HG02763 (cell line): ENCODE measurements around the gene DNASE2.

Experiments used
- ATAC-seq: cut with Tn5 transposase; IDR thresholded peaks from one replicate; pipeline ENCODE4 v1.9.1; 2021; ENCODE audit warnings: mild to moderate bottlenecking, moderate library complexity; ENCODE audit not compliant: unreplicated experiment

DNASE2 gene

DNA sequence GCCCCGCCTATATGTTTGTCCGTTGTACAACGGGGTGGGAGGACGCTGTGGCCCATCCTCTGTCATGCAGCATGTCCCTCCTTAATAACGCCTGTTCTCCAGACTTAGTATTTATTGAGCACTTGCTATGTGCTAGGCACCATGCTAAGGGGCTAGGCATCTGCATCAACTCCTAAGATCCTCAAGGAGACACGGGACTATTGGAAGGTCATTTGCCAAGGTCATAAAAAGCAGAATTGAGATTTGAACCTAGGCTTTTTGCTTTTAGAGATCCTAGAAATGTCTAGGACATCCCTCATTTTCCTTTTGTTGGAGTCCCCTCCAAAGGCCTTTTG is 44.8 kb downstream of the DNASE2 start:
- no peak for ATAC-seq

DNA sequence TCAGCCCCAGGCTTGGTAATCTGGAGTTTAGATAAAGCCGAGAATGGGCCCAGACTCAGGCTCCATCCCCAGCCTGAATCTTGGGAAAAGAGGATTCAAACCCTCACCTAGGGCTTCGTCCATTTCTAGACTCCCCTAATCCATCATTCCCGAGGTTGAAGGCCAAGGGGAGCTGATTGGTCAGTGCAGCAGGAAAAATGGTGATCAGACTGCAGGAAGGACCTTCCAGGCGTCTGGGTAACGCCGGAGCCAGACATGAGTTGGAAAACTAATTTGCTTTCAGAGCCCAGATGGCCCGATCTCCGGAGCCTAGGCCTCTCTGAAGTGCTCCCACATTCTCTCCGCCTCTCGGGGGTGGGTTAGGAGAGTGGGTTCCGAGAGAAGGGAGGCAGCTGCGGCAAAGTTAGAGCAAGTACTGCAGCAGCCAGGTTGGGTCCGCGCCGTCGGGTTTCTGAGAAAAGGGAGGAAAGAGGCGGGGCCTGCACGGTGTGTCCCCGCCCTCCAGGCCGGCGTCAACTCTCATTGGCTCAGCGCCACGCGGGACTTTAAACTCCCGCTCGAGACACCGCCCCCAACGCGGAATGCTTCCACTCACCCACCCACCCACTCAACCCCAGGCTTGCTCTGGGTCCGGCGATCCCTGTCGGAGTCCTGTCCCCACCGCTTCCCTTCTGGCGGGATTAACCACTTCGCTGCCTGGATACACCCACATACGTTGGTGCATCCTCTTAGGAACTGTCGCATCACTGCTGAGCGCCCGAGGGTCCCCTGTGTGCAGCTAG is 46.1 kb downstream of the DNASE2 start:
- ATAC-seq: no peak

DNA sequence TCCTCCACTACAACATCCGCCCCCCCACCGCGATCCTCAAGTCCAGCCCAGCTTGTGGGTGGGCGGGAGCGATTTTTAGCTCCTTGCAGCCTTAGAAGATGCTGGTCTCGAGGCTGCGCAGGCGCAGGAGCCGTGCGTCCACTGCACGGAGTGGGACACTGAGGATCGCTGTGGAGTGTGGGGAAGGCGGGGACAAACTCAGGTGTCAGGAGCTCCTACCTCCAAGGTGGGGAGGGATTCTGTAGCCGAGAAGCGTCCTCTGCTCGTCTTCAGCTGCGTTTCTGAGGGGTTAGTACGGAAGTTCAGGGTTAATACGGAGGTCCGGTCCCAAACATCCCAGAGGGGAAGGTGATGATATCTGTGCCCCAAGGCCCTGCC is 46.7 kb downstream of the DNASE2 start, which contains the start of gene RTBDN:
TSS of gene RTBDN (minus strand) at position 14 of the 378 bp plus-strand sequence. CDS start 4,600 bp downstream, outside the sequence.
- no peak for ATAC-seq

DNA sequence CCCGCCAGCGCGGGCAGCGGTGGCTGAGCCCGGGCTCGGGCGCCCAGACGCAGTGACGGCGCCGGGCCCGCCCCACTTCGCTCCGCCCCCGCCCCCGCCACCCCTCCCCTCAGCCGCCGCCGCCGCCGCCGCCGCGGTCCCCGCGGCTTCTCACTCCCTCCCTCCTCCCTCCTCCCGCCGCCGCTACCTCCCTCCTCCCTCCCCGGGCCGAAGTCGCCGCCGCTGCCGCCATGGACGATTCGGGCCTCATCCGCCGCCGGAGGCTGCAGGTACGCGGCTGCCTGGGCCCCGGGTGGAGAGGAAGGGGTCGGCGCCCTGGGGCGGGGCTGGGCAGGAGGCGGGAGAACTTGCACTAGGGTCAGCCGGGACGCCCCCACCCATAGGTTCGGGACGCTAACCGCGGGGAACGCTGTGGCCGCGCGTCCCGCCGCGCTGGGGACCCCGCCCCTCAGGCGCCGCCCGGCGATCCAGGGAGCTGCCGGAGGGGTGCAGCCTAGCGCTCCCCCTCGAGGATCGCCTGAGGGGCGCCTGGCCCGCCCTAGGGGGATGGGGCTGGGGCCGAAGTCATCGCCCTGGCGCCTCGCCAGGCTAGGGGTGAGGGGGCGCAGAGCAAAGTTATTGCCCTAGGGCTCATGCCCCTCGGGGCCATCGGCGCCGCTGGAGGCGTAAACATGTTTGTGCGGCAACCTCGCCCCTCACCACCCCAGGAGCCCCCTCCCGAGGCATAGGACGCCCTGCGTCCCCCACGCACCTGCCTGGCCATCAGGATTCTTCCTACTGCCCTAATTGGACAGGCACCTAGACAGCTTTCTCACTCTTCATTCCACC is 47.3 kb downstream of the DNASE2 start:
- no peak for ATAC-seq

DNA sequence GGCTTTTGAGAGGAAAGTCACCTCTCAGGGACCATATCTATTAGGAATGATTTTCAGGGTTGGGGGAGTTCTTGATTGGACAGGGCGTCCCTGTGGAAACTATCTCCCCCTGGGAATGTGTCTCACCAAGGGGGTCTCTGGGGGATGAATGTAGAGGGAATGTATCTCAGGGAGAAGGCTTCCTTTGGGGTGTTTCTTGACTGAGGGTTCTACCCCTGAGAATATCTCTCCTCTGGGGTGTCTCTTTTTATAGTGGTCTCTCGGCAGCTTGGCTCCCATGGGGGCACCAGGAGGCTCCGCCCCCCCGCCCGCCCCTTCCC is 47.9 kb downstream of the DNASE2 start:
- ATAC-seq: no peak

DNA sequence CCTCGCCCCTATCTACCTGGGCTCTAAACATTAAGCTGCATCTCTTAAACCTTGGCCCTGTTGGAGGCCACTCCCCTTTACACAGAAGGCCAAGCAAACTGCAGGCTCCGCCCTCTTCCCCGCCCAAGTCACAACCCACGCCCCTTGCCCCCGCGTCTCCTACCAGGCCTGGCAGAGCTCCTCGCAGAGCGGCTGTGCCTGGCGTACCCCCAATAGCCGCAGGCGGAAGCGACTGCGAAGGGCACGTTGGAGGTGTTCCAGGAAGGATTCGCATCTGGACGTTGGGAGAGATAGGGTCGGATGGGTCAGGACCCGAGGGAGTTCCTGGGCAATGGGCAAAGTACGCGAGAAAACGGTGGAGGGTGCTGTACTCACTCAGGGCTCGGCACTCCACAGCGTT is 52.8 kb downstream of the DNASE2 start:
- no peak for ATAC-seq

DNA sequence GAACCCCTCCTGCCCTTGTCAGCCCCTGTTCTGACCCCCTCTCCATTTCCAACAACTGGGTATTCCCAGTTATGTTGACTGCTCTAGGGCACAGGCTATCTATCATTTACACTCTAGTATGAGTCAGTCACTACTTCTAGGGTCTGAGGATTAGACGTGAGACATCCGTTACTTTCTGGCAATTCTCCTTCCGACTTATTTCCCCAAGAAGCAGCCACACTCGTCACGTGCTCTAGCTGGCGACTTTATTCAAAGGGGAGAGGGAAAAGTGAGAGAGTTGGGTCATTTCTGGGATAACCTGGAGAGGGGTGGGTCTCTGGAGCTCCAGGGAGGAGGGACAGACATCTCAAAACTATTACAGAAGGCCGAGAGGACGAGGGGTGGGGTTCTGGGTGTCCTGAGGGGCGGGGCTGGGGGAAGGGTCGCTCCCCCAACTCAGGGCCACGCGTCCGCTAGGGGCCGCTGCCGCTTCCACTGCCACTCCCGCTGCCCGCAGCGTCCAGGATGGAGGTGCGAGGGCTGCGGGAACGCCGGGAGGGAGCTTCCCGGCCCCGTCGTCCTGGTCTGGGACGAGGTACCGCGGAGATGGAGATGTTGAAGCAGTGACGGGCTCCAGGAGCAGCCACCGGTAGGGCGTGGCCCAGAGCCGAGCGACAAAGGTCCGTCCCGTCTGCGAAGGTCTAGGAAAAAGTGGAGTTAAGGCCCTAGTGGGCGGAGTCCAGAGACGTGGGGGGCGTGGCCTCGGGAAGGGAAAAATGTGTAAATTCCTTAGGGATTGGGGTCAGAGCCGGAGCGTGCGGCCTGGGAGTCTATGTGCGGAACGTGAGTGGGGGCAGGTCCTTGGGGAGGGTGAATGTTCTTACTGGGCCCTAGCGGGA is 55.8 kb downstream of the DNASE2 start:
- no peak for ATAC-seq
